Retina (tissue), 1 donor: Measurements from ENCODE around the gene TEDC2.

Source experiments
- DNase-seq: peaks from one replicate; pipeline ENCODE4 v3.0.0-alpha.2; 2016

TEDC2 gene

DNA sequence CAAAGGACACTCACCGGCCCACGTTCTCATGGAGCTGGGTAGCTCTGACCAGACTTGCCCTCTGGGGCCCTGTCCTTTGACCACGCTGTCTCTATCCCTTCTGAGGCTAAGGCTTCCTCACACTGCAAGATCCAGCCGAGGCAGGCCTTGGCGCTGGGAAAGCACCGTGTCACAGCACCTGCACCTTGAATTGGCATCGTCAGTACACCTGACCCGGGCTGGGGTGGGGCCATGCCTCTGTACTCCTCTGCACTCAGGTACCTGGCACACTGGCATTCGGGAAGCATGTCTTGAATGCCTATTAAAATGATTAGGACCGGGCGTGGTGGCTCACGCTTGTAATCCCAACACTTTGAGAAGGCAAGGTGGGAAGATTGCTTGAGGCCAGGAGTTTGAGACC lies 21.0 kb downstream of the TEDC2 start:
- no peak for DNase-seq

DNA sequence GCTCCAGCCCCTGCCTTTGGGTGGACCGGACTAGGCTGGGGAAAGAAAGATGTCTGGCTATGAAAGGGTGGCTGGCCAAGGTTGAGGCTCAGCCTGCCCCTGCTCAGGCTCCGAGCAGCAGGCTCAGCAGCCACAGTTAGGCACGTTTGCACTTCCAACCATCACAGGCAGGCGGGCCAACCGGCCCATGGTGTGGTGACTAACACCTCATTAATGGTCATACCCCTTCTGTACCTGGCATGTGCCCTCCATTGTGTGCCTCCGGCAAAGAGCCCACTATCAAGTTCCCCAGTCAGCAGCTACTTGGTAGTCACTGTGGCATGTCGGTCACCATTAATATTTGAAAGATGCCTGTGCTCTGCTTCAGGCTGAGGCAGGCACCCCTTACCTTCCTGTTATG lies 21.8 kb downstream of the TEDC2 start:
- no peak for DNase-seq

DNA sequence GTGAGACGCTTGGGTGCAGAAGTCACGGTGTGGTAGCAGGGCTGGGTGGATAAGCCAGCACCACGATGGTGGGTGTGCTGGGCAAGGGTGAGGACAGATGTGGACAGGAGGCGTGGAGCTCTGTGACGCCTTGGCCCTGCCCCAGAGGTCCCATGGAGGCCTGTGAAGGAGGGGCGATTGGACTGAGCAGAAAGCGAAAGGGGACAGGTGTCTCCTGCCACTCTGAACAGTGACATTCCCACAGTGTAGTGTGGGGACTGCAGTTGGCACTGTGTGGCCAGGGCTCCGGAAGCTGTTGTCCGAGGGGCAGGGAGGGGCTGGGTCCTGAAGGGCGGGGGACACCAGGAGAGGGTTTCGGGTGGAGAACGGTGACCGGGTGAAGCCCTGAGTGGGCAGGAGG lies 22.3 kb downstream of the TEDC2 start:
- no peak for DNase-seq

DNA sequence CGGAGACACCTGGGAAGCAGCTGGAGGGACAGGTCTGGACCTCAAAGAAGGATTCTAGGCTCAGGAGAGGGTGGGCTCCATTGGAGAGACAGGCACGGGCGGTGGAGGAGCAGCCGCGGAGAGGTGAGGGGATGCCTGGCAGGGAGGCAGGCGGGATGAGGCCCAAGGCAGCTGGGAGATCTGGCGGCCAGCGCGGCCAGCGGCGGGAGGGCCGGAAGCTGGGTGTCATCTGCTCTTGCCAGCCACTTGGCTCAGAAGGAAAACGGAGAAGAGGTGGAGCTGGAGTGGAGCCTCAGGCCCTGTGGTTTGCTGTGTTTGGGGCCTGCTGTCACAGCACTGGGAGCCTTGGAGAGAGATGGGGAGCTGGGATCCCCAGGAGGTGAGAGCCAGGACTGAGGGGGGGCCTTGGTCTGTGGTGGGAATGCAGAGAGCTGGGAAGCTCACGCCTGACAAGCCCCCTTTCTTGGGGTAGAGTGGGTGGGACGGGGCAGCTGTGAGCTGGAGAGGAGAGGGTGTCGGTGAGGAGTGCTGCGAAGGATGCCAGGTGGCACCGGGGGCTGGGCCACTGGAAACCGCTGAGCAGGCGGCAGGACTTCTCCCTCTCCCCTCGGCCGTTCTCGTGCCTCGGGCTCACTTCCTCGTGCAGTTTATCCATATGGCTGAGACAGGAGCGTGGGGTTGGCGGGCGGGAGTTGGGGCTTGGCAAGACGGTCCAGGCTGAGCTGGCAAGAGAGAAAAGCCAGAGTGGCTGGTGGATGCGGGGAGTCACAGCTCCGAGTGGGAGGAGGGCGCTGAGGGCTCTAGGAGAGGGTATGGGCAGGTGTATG lies 23.0 kb downstream of the TEDC2 start:
- DNase-seq = peak; percentile 51

DNA sequence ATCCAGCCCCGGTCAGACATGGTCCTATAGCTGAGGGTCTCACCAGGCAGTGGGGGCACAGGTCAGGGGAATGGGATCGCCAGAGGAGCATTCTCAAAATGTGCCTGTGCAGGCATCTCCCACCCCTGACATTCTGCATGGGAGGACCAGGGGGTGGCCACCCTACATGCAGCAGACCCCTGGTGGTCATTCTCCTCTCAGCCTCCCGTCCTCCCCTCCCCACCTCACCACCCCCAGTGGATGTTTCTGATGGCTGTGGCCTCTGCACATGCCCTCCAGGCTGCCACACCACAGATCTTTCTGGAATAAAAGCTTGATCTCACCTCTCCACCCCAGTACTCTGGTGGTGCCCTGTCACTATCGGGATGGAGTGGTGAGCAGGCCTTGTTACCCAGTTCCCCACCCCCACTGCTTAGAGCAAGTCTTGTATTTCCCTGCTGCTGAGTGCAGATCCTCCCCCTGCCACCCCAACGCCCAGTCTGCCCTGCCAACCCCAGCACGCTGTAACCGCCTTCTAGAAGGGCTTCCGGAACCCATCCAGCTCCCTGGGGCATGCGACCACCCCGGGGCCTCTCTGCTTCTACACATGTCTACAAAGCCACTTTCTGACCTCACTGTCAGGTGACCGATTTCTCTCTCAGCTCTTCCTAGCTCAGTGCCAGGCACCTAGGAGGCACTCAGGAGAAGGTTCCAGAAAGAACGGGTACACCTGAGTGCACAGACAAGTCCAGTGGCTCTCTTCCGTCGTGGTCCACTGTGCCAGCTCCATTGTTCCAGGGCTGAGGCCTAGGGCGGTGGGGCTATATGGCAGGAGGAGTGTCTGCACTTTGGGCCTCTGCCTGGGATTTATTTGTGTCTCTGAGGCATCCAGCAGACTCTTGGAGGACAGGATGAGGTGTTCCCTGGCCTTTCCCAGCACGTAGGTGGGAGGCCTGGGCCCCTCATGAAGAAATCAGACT lies 24.3 kb downstream of the TEDC2 start:
- no peak for DNase-seq

DNA sequence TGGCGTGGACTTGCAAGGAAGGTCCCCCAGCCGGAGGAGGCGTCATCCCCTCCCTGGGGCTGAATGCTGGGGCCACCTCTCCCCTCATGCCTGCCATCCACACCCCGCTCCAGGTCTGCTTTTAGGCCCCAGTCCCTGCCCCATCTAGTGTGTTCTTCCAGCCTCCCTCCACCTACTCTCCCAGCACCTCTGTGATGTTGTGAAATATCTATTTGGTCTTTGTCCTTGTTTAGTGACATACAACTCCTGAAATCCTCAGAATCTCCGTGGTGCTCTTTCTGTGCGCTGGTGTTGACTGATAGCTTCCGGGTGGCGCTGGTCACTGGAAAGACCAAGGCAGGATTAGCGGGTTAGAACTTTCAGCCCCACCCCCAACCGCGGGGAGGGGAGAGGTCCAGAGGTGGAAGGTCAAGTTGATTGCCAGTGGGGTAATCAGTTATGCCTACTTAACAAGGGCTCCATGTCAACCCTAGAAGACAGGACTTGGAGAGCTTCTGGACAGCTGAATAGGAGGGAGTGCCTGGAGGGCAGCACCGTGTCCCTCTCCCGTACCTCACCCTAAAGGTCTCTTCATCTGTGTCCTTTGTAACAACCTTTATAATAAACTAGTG lies 25.1 kb downstream of the TEDC2 start:
- DNase-seq = no peak

DNA sequence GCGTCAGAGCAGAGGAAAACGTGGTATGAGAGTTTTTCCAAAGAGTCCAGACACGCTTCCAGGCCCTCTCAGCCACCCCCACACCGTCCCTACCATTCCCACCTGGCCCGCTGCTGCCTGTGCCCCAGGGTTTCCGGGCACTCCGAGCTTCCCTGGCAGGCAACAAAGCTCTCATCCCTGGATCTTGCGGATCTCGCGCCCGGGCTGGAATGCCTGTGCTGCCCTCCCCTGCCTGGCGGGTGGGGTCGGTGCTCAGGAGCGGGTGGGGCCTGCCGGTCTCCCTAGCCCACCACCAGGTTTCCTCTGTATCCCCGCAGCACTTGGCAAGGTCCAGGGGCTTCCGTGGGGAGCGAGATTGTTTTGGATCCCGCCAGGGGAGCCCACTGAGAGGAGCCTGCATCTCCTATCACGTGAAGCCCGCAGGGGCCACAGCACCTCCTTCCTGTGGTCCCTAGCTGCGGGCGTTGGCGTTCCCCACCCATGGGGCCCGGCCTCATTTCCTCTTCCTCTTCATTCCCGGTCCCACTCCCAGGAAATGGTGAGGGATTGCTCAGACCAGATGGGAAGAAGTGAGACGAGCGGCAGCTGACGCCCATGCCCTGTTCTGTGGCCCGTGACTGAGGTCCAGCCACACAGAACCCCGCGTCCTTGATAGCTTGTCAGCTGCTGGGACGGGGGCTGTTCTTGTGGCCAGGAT lies 26.1 kb downstream of the TEDC2 start:
- no peak for DNase-seq

DNA sequence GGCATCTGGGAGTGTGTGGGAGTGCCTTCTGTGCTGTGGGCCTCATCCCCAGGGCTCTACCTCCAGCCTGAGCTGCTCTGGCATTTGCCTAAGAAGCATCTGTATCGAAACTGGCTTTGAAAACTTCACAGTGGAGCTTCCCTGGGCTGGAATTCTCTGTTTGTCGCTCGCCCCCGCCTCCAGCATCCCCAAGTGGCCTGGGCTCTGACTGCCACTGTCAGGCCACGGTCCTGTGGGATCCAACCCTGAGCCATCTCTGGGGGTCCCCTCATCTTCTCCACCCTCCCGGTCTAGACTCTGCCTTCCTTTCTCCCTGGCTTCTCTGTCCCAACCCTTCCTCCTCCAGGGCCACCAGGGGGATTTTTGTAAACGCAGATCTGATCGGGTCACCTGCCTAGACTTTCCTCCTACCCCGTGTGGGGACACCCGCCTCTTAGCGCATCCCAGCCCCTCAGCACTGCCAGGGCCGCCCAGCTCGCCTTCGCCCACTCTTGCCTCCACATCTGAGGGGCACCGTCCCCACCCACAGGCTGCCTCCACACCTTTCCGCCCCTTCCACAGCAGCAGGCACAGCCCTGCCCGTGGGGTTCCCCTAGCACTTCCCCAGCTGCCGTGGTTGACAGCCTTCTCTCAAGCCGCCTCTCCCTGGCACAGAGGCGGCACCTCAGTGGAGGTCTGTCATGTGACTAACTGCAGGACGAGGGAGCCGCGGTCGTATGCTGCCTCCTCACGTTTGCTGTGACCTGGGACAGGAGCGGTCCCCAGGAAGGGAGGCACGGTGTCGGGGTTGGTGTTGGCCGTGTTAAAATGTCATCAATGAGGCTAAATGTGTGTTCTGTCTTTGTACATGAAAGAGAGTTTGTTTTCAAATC lies 27.0 kb downstream of the TEDC2 start:
- DNase-seq = peak; percentile 62

DNA sequence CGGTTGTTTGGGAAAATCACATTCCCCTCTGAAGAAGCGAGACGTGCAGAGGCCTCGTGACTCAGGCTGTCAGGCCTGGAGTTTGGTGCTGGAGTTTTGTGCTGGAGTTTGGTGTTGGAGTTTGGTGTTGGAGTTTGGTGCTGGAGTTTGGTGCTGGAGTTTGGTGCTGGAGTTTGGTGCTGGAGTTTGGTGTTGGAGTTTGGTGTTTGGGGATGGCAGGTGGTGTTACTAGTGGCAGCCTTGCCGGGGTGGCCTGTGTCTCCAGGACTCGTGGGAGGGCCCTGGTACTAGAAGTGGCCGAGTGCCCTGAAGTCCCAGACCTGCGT lies 27.6 kb downstream of the TEDC2 start:
- DNase-seq = no peak

DNA sequence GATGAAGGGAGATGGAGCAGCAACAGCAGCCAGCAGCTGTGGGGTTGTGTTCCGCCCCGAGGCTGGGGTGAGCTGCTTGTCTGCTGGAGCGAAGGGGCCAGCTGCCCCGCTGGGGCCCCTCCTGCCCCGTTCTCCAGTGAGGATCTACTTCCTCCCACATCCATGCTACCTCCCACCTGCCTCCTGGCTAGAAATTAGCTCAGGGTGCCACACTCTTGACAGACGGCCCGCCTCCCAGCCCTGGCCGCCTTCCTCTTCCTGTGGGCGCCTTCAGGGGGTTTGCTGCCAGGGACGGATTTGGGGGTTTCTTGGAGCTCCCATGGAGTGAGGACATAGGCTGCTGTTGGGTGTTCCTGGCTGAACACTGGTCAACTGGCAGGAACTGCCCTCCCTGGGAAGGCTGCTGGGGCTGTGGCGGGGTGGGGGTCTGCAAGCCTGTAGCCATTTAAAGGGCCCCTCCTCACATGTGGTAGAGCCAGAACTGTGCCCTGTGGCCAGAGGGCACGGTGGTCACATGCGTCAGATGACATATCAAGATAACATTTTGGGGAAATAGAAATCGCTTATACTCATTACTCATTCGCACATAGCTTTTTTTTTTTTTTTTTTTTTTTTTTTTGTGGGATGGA lies 28.1 kb downstream of the TEDC2 start:
- no peak for DNase-seq

DNA sequence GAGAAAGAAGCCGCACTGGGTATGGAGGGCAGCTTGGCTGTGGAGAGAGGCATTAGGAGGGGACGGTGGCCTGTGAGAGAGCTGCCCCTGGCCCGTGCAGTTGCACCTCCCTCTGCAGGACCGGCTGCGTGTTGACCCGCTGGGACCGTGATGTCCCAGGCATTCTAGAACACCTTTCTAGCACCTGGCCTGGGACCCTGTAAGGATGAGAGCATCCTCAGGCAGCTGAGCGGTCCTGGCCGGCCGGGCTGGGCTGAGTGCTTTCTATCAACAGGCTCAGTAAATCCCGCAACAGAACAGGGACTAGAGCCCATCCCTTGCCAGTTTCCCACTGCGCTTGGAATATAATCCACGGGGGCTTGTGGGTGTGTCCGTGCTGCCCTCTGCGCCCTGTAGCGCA lies 29.7 kb downstream of the TEDC2 start:
- no peak for DNase-seq

DNA sequence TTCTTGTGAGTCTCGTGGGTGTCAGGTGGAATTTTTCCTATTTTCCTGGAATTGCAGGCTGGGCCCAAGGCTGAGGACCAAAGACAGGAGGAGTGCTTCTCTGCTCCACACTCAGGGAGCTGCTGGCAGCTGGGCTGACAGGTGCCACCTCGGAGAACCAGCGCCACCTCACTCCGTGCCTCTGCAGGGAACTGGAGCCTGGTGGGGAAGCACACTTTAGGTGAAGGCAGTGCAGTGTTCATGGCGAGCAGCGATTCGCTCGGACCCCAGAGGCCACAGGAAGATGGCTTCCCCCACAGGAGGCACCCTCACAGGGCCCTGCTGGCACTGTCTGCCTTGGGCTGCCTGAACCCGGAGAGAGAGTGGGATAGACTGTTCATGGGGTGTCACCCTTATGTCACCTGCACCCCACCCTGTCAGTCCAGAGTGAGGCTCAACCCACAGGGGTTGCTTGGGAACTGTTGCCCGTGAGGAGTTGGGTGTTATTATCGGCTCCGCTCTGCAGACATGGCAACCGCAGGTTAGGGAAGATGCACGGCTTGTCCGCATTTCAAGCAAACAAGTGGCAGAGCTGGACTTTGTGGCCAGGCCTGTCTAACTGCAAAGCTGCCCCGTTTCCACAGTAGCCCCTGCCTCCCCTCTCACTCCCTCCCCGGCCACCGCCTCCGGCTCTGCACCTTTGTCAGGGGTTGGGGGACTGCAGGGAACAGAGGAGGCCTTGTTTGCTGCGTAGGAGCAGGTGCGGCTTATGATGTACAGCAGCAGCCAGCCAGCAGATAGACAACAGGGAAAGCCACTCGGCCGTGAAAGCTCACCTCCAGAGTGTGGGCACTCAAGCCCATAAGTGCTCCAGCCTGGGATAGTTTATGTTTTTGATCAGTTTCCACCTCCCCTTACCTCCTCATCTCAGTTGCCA lies 30.5 kb downstream of the TEDC2 start:
- no peak for DNase-seq

DNA sequence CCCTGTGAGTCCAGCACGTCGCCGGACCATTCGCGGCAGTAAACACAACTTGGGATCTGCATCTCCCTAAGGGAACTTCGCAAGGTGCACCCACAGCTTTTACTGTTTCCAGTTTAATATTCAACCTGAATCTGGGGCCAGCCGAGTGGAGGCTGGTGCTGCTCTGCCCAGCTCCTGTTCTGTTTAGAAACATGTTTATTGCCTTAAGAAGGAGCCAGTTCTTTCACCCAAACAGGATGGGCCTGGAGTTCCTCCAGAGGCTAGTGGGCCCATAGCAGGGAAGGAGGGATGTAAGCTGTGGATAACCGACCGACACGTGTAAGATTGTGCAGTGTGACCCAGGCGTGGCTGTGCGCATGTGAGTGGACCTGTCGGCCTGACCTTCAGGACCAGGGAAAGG lies 32.4 kb downstream of the TEDC2 start:
- DNase-seq = no peak

DNA sequence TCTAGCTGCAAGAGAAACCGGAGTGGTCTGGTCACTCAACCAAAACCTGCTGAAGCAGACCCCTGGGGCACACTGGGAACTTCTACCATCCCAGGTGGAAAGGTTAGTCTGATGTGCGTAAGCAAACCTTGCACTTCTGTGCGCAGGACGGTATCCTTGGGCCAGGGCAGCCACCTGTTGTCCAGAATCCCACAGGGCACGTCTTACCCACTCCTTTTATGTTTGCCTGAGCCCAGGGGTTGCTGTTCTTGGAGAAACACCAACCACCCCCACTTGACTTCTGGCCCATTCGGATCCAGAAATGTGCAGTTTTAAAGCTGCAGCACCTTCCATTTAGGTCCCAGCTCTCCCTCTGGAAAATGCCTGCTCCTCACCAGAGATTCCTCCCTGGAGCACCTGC lies 33.7 kb downstream of the TEDC2 start:
- DNase-seq = no peak

DNA sequence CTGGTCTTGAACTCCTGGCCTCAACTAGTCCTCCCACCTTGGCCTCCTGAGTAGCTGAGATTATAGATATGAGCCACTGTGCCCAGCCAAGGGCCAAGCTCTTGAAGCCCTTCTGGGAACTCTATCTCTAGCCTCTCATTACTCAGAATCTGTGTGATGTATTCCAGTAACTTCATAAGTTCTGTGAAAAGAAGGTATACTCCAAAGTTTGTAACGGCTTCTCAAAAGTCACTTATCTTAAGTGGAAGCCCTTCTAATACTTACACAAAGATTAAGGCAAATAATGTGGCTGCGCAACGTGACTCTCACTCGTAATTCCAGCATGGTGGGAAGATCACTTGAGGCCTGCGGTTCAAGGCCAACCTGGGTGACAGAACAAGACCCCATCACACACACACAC lies 34.7 kb downstream of the TEDC2 start:
- no peak for DNase-seq

DNA sequence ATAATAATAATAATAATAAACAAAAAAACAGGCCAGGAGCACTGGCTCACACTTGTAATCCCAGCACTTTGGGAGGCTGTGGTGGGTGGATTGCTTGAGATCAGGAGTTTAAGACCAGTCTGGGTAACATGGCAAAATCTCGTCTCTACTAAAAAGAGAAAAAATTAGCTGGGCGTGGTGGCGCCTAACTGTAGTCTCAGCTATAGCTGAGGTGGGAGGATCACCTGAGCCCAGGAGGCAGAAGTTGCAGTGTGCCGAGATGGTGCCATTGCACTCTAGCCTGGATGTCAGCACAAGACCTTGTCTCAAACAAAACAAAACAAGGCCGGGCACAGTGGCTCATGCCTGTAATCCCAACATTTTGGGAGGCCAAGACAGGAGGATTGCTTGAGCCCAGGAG lies 35.1 kb downstream of the TEDC2 start:
- no peak for DNase-seq

DNA sequence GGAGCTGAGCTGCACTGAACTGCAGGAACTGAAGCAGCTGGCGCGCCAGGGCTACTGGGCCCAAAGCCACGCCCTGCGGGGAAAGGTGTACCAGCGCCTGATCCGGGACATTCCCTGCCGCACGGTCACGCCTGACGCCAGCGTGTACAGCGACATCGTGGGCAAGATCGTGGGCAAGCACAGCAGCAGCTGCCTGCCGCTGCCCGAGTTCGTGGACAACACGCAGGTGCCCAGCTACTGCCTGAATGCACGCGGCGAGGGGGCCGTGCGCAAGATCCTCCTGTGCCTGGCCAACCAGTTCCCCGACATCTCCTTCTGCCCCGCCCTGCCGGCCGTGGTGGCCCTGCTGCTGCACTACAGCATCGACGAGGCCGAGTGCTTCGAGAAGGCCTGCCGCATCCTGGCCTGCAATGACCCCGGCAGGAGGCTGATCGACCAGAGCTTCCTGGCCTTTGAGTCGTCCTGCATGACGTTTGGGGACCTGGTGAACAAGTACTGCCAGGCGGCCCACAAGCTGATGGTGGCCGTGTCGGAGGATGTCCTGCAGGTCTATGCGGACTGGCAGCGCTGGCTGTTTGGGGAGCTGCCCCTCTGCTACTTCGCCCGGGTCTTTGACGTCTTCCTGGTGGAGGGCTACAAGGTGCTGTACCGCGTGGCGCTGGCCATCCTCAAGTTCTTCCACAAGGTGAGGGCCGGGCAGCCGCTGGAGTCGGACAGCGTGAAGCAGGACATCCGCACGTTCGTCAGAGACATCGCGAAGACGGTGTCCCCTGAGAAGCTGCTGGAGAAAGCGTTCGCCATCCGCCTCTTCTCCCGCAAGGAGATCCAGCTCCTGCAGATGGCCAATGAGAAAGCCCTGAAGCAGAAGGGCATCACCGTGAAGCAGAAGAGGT lies 36.6 kb downstream of the TEDC2 start:
- no peak for DNase-seq

DNA sequence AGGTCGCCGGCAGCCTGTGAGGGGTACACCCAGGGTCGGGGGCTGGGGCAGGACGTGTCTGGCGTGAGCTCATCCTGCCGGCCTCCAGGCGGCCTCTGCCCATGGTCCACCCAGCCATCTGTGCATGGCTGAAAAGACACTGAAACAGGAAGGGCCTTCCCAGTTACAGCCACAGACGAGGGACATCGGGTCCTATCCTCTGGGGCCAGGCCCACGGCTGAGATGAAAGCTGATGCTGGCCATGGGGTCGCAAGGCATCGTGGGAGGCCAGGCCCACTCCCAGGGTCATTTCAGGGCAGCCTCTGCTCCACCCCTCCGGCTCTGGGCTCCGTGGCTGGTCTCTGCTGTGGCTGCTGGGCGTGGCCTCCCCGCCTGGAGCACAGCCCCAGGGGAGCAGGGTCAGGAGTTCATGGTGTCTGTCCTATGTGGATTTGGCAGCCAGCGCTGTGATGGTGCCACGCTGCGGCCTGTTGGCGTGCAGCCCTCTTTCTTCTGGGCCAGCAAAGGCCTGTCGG lies 37.3 kb downstream of the TEDC2 start:
- DNase-seq = peak; percentile 47
